ENCODE results near the gene GPR108. TPM values are rescaled to one million over a fixed set of nuclear protein-coding genes. Genes with fewer than 3 reads are reported as not detected.

The GPR108 gene
- total and polyA plus RNA-seq, 2 of the 8 experiments (the other 6 are each of a cell fraction or from before 2014, with no cell fraction given) = 34.9 to 46.0 TPM

DNA sequence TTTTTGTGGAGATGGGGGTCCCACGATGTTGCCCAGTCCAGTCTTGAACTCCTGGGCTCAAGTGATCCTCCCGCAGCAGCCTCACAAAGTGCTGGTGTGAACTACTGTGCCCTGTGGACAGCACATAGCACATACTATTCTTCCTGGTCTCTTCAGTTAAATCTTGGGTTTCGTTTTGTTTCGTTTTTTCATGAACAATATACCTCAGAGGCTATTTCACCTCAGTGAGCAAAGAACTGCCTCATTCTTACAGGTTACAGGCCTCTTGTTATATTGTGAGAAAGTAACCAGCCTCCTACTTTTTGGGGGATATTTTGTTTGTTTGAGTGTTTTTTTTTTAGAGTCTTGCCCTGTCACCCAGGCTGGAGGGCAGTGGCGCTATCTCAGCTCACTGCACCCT lies 15.6 kb downstream of the GPR108 start (continued):
- no peak for TF ChIP-seq HDAC6 (IDR thresholded peaks at IDR 0.05; ENCODE audit: low read depth, low read length)

DNA sequence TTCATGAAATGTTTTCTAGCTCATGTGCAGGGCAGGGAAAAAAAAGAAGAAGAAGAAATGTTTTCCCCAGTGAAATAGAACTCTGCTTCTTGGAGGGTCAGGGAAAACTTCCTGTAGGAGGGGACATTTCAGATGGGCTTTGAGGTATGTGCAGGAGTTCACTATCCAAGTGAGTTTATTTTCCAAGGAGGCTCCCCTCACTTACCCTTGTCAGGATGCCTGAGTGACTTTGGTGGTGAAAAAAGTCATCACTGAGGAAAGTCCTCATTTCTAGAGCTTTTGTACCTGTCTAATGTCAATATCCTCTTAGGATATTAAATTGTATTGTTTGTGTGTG lies 16.3 kb downstream of the GPR108 start:
- Histone ChIP-seq H3K79me1 (ENCODE audit: low read depth, low read length) (no peaks in the 10 kb centered on the region), H3K9me3 (ENCODE audit: insufficient read depth in 2 of 2, low read depth in 1 of 2, low read length in 1 of 2) (no peaks in the 10 kb centered on the region), H3K36me3 (ENCODE audit: control insufficient read depth in 2 of 4, insufficient read depth in 4 of 4, low read length in 3 of 4) (no peaks in the 10 kb centered on the region; a peak in 1 of 8 replicates), H3K27me3 (replicated peaks in 1 of 4; ENCODE audit: control insufficient read depth in 3 of 4, extremely low read depth in 1 of 4, insufficient read depth in 3 of 4, low read length in 3 of 4) (no peaks in the 10 kb centered on the region; a peak in 1 of 7 replicates), H3K14ac (ENCODE audit: insufficient read length) (no peak overlapping the region), H2BK5ac (ENCODE audit: low read depth, low read length) (no peak overlapping the region), H2AK5ac (ENCODE audit: low read depth, low read length) (no peak overlapping the region), H2BK120ac (replicated peaks; ENCODE audit: low read depth, low read length) (no peak overlapping the region), H3K4me1 (replicated peaks in 1 of 4; ENCODE audit: control insufficient read depth in 3 of 4, insufficient read depth in 4 of 4, low read length in 3 of 4) (peaks cover 0 to 16% (median 6%) of the 10 kb centered on the region in 4 experiments; a peak in 4 of 7 replicates), H3K23ac (ENCODE audit: insufficient read length) (no peak overlapping the region), H3K56ac (replicated peaks; ENCODE audit: insufficient read length, low read depth, low read length) (no peak overlapping the region), H2AFZ (ENCODE audit: low read length) (no peak overlapping the region), H4K91ac (replicated peaks; ENCODE audit: insufficient read length, low read length) (no peak overlapping the region), H3K23me2 (ENCODE audit: low read depth, low read length) (peaks cover 10% of the 10 kb centered on the region), H4K20me1 (replicated peaks in 1 of 2; ENCODE audit: control insufficient read depth in 1 of 2, insufficient read depth in 2 of 2, low read length in 2 of 2) (peaks cover 0 to 6% of the 10 kb centered on the region in 2 experiments), H3K4me3 (ENCODE audit: extremely low read depth in 1 of 4, insufficient read depth in 2 of 4, low read depth in 3 of 4, low read length in 4 of 4) (no peak overlapping the region), H3K79me2 (ENCODE audit: control insufficient read depth in 1 of 2, insufficient read depth in 2 of 2, low read length in 2 of 2) (no peaks in the 10 kb centered on the region; a peak in 1 of 4 replicates), H3K4ac (replicated peaks; ENCODE audit: insufficient read length, low read depth, low read length) (no peak overlapping the region), H2BK12ac (ENCODE audit: low read depth, low read length) (no peak overlapping the region), H2BK15ac (ENCODE audit: low read length) (no peak overlapping the region), H3K27ac (ENCODE audit: low read depth, low read length) (no peak overlapping the region), H4K8ac (ENCODE audit: extremely low read depth, insufficient read depth, low read length) (no peak overlapping the region), H3K18ac (ENCODE audit: extremely low read depth, low read length) (no peak overlapping the region), H4K5ac (ENCODE audit: insufficient read length, low read depth, low read length) (no peak overlapping the region), H2BK20ac (ENCODE audit: low read length) (no peak overlapping the region), H3K4me2 (ENCODE audit: insufficient read depth in 1 of 2, low read depth in 2 of 2, low read length in 2 of 2) (no peak overlapping the region), H3K9ac (replicated peaks in 1 of 4; ENCODE audit: extremely low read depth in 1 of 4, low read depth in 3 of 4, low read length in 3 of 4) (no peak overlapping the region)
- DNase-seq (ENCODE audit: low read depth in 1 of 2, low spot score in 2 of 2) (no peak), FAIRE-seq (no peak)
- ChIA-PET CTCF (ENCODE audit: partially characterized antibody) (interaction anchor here (7.2 kb wide), 1 partner anchor 16 kb away, joined by 31 read pairs; the partner anchor contains the start of gene GPR108), POLR2A (ENCODE audit: partially characterized antibody) (interaction anchor here (0.7 to 1.0 kb wide), 2 partner anchors 17 to 118 kb away, joined by 3 read pairs; no protein-coding TSS in a partner anchor)
- TF ChIP-seq GTF2F1 (IDR thresholded peaks at IDR 0.05; ENCODE audit: borderline replicate concordance, low read depth, low read length) = no peak
- no peak for TF ChIP-seq SP1 (IDR thresholded peaks at IDR 0.05; ENCODE audit: low read depth, low read length)
- TF ChIP-seq, protein P1, sequence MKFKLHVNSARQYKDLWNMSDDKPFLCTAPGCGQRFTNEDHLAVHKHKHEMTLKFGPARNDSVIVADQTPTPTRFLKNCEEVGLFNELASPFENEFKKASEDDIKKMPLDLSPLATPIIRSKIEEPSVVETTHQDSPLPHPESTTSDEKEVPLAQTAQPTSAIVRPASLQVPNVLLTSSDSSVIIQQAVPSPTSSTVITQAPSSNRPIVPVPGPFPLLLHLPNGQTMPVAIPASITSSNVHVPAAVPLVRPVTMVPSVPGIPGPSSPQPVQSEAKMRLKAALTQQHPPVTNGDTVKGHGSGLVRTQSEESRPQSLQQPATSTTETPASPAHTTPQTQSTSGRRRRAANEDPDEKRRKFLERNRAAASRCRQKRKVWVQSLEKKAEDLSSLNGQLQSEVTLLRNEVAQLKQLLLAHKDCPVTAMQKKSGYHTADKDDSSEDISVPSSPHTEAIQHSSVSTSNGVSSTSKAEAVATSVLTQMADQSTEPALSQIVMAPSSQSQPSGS (IDR thresholded peaks at IDR 0.05; ENCODE audit: low read length) = no peak
- no peak for TF ChIP-seq KDM5A (IDR thresholded peaks at IDR 0.05; ENCODE audit: low read length)
- no peak for TF ChIP-seq KDM1A (IDR thresholded peaks at IDR 0.05; ENCODE audit: borderline replicate concordance, low read length)
- TF ChIP-seq HDAC6 (IDR thresholded peaks at IDR 0.05; ENCODE audit: low read depth, low read length) = no peak
- no peak for TF ChIP-seq FOSL1 (IDR thresholded peaks at IDR 0.05; ENCODE audit: insufficient read depth, low read depth, low read length)
- no peak for TF ChIP-seq KDM4A (IDR thresholded peaks at IDR 0.05; ENCODE audit: low read depth, low read length, severe bottlenecking)
- TF ChIP-seq BACH1 (IDR thresholded peaks at IDR 0.05; ENCODE audit: low read length) = no peak
- TF ChIP-seq JUND (IDR thresholded peaks at IDR 0.05; ENCODE audit: low read length) = no peak
- TF ChIP-seq, protein P2, sequence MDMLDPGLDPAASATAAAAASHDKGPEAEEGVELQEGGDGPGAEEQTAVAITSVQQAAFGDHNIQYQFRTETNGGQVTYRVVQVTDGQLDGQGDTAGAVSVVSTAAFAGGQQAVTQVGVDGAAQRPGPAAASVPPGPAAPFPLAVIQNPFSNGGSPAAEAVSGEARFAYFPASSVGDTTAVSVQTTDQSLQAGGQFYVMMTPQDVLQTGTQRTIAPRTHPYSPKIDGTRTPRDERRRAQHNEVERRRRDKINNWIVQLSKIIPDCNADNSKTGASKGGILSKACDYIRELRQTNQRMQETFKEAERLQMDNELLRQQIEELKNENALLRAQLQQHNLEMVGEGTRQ (IDR thresholded peaks at IDR 0.05; ENCODE audit: low read length) = no peak
